ENCODE measurements around the gene NUTM1. TPM values are rescaled to one million over a fixed set of nuclear protein-coding genes. Genes with fewer than 3 reads are reported as not detected.

NUTM1 gene
- total RNA-seq, 1 donor from 2014 or later = not detected

Other genes starting within 250 kb of the NUTM1 start
- 41.5 TPM for gene EMC7, start 241.5 kb upstream of the NUTM1 start, total RNA-seq
- gene PGBD4, start 241.2 kb upstream of the NUTM1 start, total RNA-seq = 0.76 TPM
- 50.3 TPM for gene KATNBL1, start 133.2 kb upstream of the NUTM1 start, total RNA-seq
- 79.6 TPM for gene EMC4, start 118.3 kb upstream of the NUTM1 start, total RNA-seq
- 48.9 TPM for gene SLC12A6, start 5.5 kb upstream of the NUTM1 start, total RNA-seq
- gene NOP10, start 179 bp upstream of the NUTM1 start, total RNA-seq = 157 TPM
- 37.6 TPM for gene LPCAT4, start 23.9 kb downstream of the NUTM1 start, total RNA-seq
- gene GOLGA8A, start 94.5 kb downstream of the NUTM1 start, total RNA-seq = 10.6 TPM
- gene GOLGA8B, start 240.3 kb downstream of the NUTM1 start, total RNA-seq = 27.2 TPM

Data from esophagus mucosa (tissue), 1 donor.